ENCODE measurements around the gene NLN.

NLN gene

GRCh38 chr5:65704621-65705239, 17.3 kb upstream of the NLN start:
- H3K4me3 ChIP-seq (ENCODE audit: low read length) = no peak overlapping the region
- H3K9me3 ChIP-seq (ENCODE audit: control insufficient read depth, insufficient read depth, low read length) = no peaks in the 10 kb centered on the region
- no peak overlapping the region for H3K4me2 ChIP-seq (ENCODE audit: low read length)
- TF ChIP-seq CTCF (IDR thresholded peaks at IDR 0.05; ENCODE audit: low read depth, low read length, poor library complexity, severe bottlenecking) (no peak), EZH2phosphoT487 (IDR thresholded peaks at IDR 0.05; ENCODE audit: borderline replicate concordance, low read length) (no peak)
- no peaks in the 10 kb centered on the region for H3K9me2 ChIP-seq (replicated peaks; ENCODE audit: control insufficient read depth, low read length)
- H4K20me1 ChIP-seq (ENCODE audit: control insufficient read depth, insufficient read depth, low read depth, low read length) = no peaks in the 10 kb centered on the region
- H3K36me3 ChIP-seq (ENCODE audit: control insufficient read depth, low read length) = peaks cover 8% of the 10 kb centered on the region; the same call in 1 of the 2 replicates
- H3K79me2 ChIP-seq (ENCODE audit: control insufficient read depth, low read length) = no peaks in the 10 kb centered on the region
- H3K4me1 ChIP-seq (ENCODE audit: control insufficient read depth, low read length) = no peaks in the 10 kb centered on the region
- no peak overlapping the region for H3K27ac ChIP-seq (ENCODE audit: low read depth, low read length)
- H3F3A ChIP-seq (ENCODE audit: control insufficient read depth, insufficient read depth) = peaks cover 3% of the 10 kb centered on the region; the same call in 1 of the 2 replicates
- no peaks in the 10 kb centered on the region for H3K27me3 ChIP-seq (ENCODE audit: control insufficient read depth, low read length)

- H4K20me1 ChIP-seq (ENCODE audit: control insufficient read depth, insufficient read depth, low read depth, low read length) = no peaks in the 10 kb centered on the region
- H3F3A ChIP-seq (ENCODE audit: control insufficient read depth, insufficient read depth) = peaks cover 3% of the 10 kb centered on the region; the same call in 1 of the 2 replicates
- no peaks in the 10 kb centered on the region for H3K4me1 ChIP-seq (ENCODE audit: control insufficient read depth, low read length)
- H3K36me3 ChIP-seq (ENCODE audit: control insufficient read depth, low read length) = peaks cover 7% of the 10 kb centered on the region; the same call in 1 of the 2 replicates
- no peaks in the 10 kb centered on the region for H3K27me3 ChIP-seq (ENCODE audit: control insufficient read depth, low read length)
- no peaks in the 10 kb centered on the region for H3K9me2 ChIP-seq (replicated peaks; ENCODE audit: control insufficient read depth, low read length)
- no peak overlapping the region for H3K4me2 ChIP-seq (ENCODE audit: low read length)
- no peak overlapping the region for H3K27ac ChIP-seq (ENCODE audit: low read depth, low read length)
- H3K4me3 ChIP-seq (ENCODE audit: low read length) = no peak overlapping the region
- H3K79me2 ChIP-seq (ENCODE audit: control insufficient read depth, low read length) = no peaks in the 10 kb centered on the region
- no peaks in the 10 kb centered on the region for H3K9me3 ChIP-seq (ENCODE audit: control insufficient read depth, insufficient read depth, low read length)
- TF ChIP-seq CTCF (IDR thresholded peaks at IDR 0.05; ENCODE audit: low read depth, low read length, poor library complexity, severe bottlenecking) (no peak), EZH2phosphoT487 (IDR thresholded peaks at IDR 0.05; ENCODE audit: borderline replicate concordance, low read length) (no peak)
Measured at GRCh38 chr5:65707663-65708062, 14.3 kb upstream of the NLN start.

- no peak overlapping the region for H3K4me3 ChIP-seq (ENCODE audit: low read length)
Measured at GRCh38 chr5:65708145-65708544, 13.9 kb upstream of the NLN start.

More at GRCh38 chr5:65708145-65708544, 13.9 kb upstream of the NLN start:
- H3K4me2 ChIP-seq (ENCODE audit: low read length) = no peak overlapping the region
- H3K36me3 ChIP-seq (ENCODE audit: control insufficient read depth, low read length) = peaks cover 7% of the 10 kb centered on the region; the same call in 1 of the 2 replicates
- peaks cover 3% of the 10 kb centered on the region; the same call in 1 of the 2 replicates for H3F3A ChIP-seq (ENCODE audit: control insufficient read depth, insufficient read depth)
- no peak overlapping the region for H3K27ac ChIP-seq (ENCODE audit: low read depth, low read length)
- no peaks in the 10 kb centered on the region for H4K20me1 ChIP-seq (ENCODE audit: control insufficient read depth, insufficient read depth, low read depth, low read length)
- H3K27me3 ChIP-seq (ENCODE audit: control insufficient read depth, low read length) = no peaks in the 10 kb centered on the region
- TF ChIP-seq CTCF (IDR thresholded peaks at IDR 0.05; ENCODE audit: low read depth, low read length, poor library complexity, severe bottlenecking) = no peak
- TF ChIP-seq EZH2phosphoT487 (IDR thresholded peaks at IDR 0.05; ENCODE audit: borderline replicate concordance, low read length) = no peak
- no peaks in the 10 kb centered on the region for H3K4me1 ChIP-seq (ENCODE audit: control insufficient read depth, low read length)
- no peaks in the 10 kb centered on the region for H3K79me2 ChIP-seq (ENCODE audit: control insufficient read depth, low read length)
- H3K9me3 ChIP-seq (ENCODE audit: control insufficient read depth, insufficient read depth, low read length) = no peaks in the 10 kb centered on the region
- H3K9me2 ChIP-seq (replicated peaks; ENCODE audit: control insufficient read depth, low read length) = no peaks in the 10 kb centered on the region

Measured in DOHH2 (cell line).